Measurements from ENCODE around the gene PRKN. TPM values are rescaled to one million over a fixed set of nuclear protein-coding genes. Genes with fewer than 3 reads are reported as not detected.

The PRKN gene
- total and polyA plus RNA-seq, 2 donors (not counting 3 experiments of a cell fraction or from before 2014, with no cell fraction given), result 0.06 TPM; not detected in 1

DNA sequence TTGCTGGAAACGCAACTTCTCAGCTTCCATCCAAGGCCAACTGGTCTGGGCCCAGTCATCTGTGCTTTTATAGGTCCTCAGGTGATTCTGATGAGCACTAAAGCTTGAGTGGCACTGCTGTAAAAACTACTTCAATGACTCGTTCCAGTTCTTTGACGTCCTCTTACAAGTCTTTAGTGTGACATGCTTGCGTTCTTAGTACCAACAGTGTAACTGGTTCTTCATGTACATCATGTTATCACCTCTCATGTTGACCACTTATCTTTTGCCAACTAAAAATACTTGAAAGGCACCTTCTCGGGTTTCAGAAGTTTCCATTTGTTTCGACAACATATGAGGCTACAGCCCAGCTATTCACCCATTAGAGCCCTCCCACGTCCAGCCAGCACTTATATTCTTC is 468.9 kb downstream of the PRKN start:
- dilution Hi-C loops (cut with MboI; ENCODE audit: extremely low pct_ligation_motif_present, low sequenced_read_pairs) (no loop called here), intact Hi-C loops (cut with micrococcal nuclease) (no loop called here)
- no peak for TF ChIP-seq EZH2 (IDR thresholded peaks at IDR 0.05; ENCODE audit: borderline replicate concordance, low read depth, low read length, severe bottlenecking)
- TF ChIP-seq MYC (IDR thresholded peaks at IDR 0.05; ENCODE audit: low read depth, low read length), result no peak
- TF ChIP-seq, protein P1, sequence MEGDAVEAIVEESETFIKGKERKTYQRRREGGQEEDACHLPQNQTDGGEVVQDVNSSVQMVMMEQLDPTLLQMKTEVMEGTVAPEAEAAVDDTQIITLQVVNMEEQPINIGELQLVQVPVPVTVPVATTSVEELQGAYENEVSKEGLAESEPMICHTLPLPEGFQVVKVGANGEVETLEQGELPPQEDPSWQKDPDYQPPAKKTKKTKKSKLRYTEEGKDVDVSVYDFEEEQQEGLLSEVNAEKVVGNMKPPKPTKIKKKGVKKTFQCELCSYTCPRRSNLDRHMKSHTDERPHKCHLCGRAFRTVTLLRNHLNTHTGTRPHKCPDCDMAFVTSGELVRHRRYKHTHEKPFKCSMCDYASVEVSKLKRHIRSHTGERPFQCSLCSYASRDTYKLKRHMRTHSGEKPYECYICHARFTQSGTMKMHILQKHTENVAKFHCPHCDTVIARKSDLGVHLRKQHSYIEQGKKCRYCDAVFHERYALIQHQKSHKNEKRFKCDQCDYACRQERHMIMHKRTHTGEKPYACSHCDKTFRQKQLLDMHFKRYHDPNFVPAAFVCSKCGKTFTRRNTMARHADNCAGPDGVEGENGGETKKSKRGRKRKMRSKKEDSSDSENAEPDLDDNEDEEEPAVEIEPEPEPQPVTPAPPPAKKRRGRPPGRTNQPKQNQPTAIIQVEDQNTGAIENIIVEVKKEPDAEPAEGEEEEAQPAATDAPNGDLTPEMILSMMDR (IDR thresholded peaks at IDR 0.05; ENCODE audit: extremely low read depth in 1 of 2, insufficient read depth in 1 of 2, low read depth in 1 of 2, low read length in 2 of 2), result no peak
- TF ChIP-seq, protein P2, sequence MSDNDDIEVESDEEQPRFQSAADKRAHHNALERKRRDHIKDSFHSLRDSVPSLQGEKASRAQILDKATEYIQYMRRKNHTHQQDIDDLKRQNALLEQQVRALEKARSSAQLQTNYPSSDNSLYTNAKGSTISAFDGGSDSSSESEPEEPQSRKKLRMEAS (IDR thresholded peaks at IDR 0.05; ENCODE audit: insufficient read depth, insufficient read length), result no peak
- no peak for TF ChIP-seq GATA2 (IDR thresholded peaks at IDR 0.05; ENCODE audit: insufficient read depth, insufficient read length, low read depth, low read length)
- TF ChIP-seq POLR2A (IDR thresholded peaks at IDR 0.05; ENCODE audit: low read depth, low read length), result no peak
- no peak for TF ChIP-seq FOS (IDR thresholded peaks at IDR 0.05; ENCODE audit: borderline replicate concordance, insufficient read depth, low read length)
- no peak for TF ChIP-seq JUN (IDR thresholded peaks at IDR 0.05; ENCODE audit: borderline replicate concordance, insufficient read depth, insufficient read length, low read depth)
- TF ChIP-seq POLR2AphosphoS5 (IDR thresholded peaks at IDR 0.05; ENCODE audit: insufficient read depth, low read depth, low read length), result no peak
- Histone ChIP-seq H4K20me1 (replicated peaks; ENCODE audit: control insufficient read depth, extremely low read depth, insufficient read depth, low read length) (no peaks in the 10 kb centered on the region), H3K4me2 (ENCODE audit: insufficient read depth, low read length) (no peak overlapping the region), H3K4me1 (ENCODE audit: control insufficient read depth, extremely low read depth, insufficient read depth, low read length) (no peaks in the 10 kb centered on the region), H3K27me3 (ENCODE audit: control insufficient read depth in 2 of 2, insufficient read depth in 2 of 2, low read length in 2 of 2) (no peaks in the 10 kb centered on the region), H3K9me1 (replicated peaks; ENCODE audit: control insufficient read depth, extremely low read depth, insufficient read depth, low read length) (no peaks in the 10 kb centered on the region), H3K9ac (replicated peaks; ENCODE audit: extremely low read depth, insufficient read depth, low read length) (no peak overlapping the region), H3K36me3 (ENCODE audit: control insufficient read depth in 2 of 2, extremely low read depth in 1 of 2, insufficient read depth in 2 of 2, low read length in 2 of 2) (no peaks in the 10 kb centered on the region), H2AFZ (ENCODE audit: low read depth, low read length) (no peak overlapping the region), H3K9me3 (replicated peaks; ENCODE audit: control insufficient read depth, insufficient read depth, low read length) (no peaks in the 10 kb centered on the region), H3K27ac (ENCODE audit: insufficient read depth, low read depth, low read length) (no peak overlapping the region), H3K4me3 (replicated peaks in 1 of 3; ENCODE audit: insufficient read depth in 1 of 3, low read depth in 1 of 3, low read length in 3 of 3) (no peak overlapping the region), H3K79me2 (ENCODE audit: control insufficient read depth, insufficient read depth, low read length) (no peaks in the 10 kb centered on the region)
- no TSS peak for BruUV-seq (replicated peaks)
- DNase-seq (ENCODE audit: low read depth, low spot score) (no peak), FAIRE-seq (no peak)
- CTCF ChIA-PET, result no interaction called here
- POLR2A ChIA-PET, result no interaction called here

Data from endothelial cell of umbilical vein (primary cell).